K562 (cell line): Measurements from ENCODE around the gene CERS1. TPM values are rescaled to one million over a fixed set of nuclear protein-coding genes. Genes with fewer than 3 reads are reported as not detected.
A peak's percentile ranks its signal among the peaks of the same experiment; 100 is the strongest.

Experiments
- REST ChIP-seq, 2 experiments: fragments of 450-650 bp; formaldehyde crosslinking in 1 of 2; IDR thresholded peaks; 2 replicates each; pipeline versions ENCODE4 v1.4.0 to v1.6.1; 2014 to 2020; ENCODE audit warnings: mild to moderate bottlenecking in 2 of 2, borderline replicate concordance in 1 of 2, low read depth in 1 of 2
- polyA plus RNA-seq, 8 experiments: library from polyadenylated mRNA; depleted of rRNA in 4 of 8; stranded (reverse) in 5 of 8; unstranded in 3 of 8; fragments of >200 nt; fragmentation: Nextera tagmentation in 2 of 8; fragmentation: Illumina TruSeq in 1 of 8; extraction: Ambion mirVana in 2 of 8; extraction: Trizol in 1 of 8; gene quantifications; 2 replicates each; pipeline versions ENCODE4 v1.2.1 to v1.2.3, GENCODE V29; 2011 to 2014; ENCODE audit warnings: inconsistent platforms in 1 of 8, missing spikeins in 1 of 8
- total RNA-seq, 7 experiments: library from RNA; depleted of rRNA in 6 of 7; stranded (reverse); fragments of >200 nt in 6 of 7; fragmentation: Illumina TruSeq in 2 of 7; extraction: Trizol in 2 of 7; gene quantifications; 2 replicates each; pipeline versions ENCODE4 v1.2.1 to v1.2.3, GENCODE V29; 2011 to 2021; ENCODE audit warnings: low replicate concordance in 1 of 7
- TF ChIP-seq, protein P1 (sequence below), 3 experiments: IDR thresholded peaks in 2 of 3; conservative IDR thresholded peaks in 1 of 3; 2 replicates each; pipeline ENCODE4 v1.5.1; 2011 to 2012; ENCODE audit warnings: low read length in 3 of 3, mild to moderate bottlenecking in 3 of 3, control low read depth in 2 of 3, improper control_type of control experiment in 1 of 3, inconsistent platforms in 1 of 3, low read depth in 1 of 3, mixed read lengths in 1 of 3, moderate library complexity in 1 of 3; ENCODE audit not compliant: insufficient read depth in 2 of 3

Gene CERS1
- total and polyA plus RNA-seq, 9 of the 15 experiments (the other 6 are each of a cell fraction or from before 2014, with no cell fraction given) = 0.33 to 1.5 (median 0.86) TPM; not detected in 2

DNA sequence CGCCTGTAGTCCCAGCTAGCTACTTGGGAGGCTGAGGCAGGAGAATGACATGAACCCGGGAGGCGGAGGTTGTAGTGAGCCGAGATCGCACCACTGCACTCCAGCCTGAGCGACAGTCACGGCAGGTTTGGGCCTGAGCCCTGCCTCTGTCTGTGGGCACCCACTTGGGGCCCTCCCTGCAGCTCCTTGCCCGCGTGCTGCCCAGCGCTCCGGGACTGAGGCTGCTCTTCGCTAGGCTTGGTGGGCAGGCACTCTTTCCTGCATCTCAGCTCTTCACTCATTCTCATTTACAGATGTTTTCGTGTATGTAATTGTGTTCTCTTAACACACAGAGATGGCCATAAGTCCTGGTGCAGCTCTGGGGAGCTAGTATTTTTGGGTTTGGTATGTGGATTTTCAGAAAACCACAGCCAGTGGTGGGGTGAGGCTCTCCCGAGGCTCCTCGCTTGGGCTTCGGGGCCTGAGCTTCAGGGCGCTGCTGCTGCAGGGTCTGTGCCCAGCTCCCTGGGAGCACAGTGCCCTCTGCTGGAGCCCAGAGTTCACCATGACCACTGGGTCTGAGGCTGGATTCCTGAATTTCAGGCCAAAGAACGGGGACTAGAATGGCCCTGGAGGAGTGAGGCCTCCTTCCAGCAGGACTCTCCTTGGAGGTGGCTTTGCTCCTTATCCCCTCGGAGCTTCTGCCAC is 49.0 kb downstream of the CERS1 start (continued):
- peak; percentile 62; the same call in 1 of the 2 replicates for TF ChIP-seq REST (IDR thresholded peaks at IDR 0.05; ENCODE audit: borderline replicate concordance)
- no peak for TF ChIP-seq REST (CRISPR knock-in tag; IDR thresholded peaks at IDR 0.05; ENCODE audit: low read depth)
- TF ChIP-seq, protein P1, sequence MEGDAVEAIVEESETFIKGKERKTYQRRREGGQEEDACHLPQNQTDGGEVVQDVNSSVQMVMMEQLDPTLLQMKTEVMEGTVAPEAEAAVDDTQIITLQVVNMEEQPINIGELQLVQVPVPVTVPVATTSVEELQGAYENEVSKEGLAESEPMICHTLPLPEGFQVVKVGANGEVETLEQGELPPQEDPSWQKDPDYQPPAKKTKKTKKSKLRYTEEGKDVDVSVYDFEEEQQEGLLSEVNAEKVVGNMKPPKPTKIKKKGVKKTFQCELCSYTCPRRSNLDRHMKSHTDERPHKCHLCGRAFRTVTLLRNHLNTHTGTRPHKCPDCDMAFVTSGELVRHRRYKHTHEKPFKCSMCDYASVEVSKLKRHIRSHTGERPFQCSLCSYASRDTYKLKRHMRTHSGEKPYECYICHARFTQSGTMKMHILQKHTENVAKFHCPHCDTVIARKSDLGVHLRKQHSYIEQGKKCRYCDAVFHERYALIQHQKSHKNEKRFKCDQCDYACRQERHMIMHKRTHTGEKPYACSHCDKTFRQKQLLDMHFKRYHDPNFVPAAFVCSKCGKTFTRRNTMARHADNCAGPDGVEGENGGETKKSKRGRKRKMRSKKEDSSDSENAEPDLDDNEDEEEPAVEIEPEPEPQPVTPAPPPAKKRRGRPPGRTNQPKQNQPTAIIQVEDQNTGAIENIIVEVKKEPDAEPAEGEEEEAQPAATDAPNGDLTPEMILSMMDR (IDR thresholded peaks at IDR 0.05 in 2 of 3, conservative IDR thresholded peaks at IDR 0.05 in 1 of 3; ENCODE audit: insufficient read depth in 2 of 3, low read depth in 1 of 3, low read length in 3 of 3) = peak; percentile 78 to 80 (median 80)
